Midbrain (tissue), 1 donor: ENCODE results near the gene MYL12B.
A peak's percentile ranks its signal among the peaks of the same experiment; 100 is the strongest.
"Not testable (repeated sequence)": the region's sequence is repeated elsewhere in the genome, so short reads cannot be mapped to it uniquely, and the experiment has no call there.

Experiments used
- DNase-seq: peaks from one replicate; lab custom pipeline; 2025; lab: John Stamatoyannopoulos, UW

Gene MYL12B

DNA sequence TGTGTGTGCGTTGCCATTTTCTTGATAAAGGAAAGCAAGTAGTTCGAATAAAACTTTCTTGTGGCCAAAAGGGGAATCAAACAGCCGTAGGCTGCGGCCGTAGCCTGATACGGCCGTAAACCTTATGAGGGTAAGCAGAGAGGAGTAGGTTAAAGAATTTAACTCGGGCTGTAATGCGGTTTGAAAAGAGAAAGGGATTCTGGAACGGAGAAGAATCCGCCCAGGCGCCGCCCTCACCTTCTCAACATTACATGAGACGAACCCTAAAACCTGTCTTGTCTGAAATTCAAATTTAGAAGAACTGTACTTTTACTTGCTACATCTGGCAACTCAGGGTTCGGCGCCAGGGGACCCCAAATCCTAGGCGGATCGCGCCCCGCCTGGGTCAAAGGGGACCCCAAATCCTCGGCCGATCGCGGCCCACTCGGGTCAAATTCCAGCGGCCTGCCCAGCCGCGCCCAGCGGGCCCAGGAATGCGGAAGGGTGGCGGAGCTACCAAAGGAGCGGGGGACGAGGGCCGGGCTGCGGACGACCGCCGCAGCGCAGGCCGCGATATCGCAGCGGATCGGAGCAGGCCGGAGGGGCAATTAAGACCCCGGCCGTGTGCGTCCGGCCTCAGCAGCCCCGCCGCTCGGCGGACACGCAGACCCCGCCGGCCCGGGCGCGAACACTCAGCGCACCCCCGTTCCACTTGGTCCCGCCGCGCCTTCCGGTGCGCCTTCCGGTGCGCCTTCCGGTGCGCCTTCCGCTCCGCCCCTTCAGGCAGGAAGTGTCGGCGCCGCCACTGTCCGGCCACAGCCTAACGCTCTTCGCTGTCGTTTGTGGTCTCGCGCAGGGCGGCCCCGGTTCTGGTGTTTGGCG, at the start of gene MYL12B:
Gene MYL12B (plus strand): TSS at position 761 of the 861 bp plus-strand sequence. CDS start 10,766 bp downstream, outside the sequence.
- peak; percentile 80 for DNase-seq

GRCh38 chr18:3212657-3213056, 49.3 kb upstream of the MYL12B start:
- DNase-seq: no peak

- DNase-seq: no peak
These were observed 48.5 kb upstream of the MYL12B start for GRCh38 chr18:3213300-3214059.

DNA sequence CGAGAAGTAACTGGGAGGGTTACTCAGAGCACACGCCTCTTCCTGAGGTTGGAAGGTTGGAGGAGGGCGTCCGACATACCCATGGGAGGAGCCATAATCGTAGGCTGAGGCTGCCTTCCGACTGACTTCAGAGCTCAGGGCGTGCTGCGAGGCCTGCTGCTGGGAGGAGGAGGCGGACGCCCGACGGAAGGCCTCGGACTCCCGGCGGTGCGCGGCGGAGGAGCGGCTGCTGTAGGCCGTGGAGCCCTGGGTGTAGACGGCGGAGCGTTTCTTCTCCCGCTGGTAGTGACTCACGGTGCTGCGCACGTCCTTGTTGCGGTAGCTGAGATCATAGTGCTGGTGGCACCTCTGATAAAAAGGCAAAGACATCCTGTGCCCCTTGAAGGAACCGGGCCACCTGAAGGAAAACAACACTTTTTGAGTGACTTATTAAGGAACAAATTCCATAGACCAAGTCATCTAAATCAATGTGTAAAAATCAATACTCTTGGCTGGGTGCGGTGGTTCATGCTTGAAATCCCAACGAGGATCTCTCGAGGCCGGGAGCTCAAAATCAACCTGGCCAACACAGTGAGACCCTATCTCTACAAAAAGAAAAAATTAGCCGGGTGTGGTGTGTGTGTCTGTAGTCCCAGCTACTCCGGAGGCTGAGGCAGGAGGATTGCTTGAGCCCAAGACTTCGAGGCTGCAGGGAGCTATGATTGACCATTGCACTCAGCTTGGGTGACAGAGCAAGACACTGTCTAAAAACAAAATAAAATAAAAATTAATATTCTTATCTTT, 46.9 kb upstream of the MYL12B start:
- DNase-seq: no peak

GRCh38 chr18:3216987-3217386, 44.9 kb upstream of the MYL12B start:
- DNase-seq: no peak

DNA sequence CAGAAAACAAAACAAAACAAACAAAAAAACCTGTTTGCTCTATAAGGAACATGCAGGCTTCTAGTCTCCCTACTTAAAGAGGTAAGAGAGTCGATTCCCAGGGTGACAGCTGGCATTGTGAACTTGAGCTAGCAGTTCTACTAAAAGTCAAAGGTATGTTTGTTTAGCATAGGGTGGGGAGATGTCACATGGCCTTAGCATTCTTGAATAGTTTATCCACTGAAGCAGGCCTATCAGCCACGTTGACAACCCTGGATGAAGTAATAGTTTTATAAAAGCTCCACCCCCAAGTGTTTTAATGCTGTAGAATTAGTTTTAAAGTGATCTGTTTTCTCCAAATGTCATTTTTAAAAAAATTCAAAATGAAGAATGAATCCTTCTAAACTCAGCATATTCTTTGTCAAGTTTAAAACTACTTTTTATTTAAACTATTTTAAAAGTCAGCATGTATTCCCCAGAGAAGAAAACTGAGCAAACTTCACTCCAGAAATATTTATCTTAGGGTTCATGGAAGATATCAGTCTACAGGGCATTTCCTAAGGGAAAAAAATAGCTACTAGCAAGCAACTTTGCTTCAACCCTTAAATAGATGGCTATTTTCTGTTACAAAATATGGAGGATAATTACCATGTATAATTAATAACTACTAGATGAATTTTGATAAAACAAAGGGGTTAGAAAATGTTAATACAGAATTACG, 43.8 kb upstream of the MYL12B start:
- DNase-seq: no peak

DNA sequence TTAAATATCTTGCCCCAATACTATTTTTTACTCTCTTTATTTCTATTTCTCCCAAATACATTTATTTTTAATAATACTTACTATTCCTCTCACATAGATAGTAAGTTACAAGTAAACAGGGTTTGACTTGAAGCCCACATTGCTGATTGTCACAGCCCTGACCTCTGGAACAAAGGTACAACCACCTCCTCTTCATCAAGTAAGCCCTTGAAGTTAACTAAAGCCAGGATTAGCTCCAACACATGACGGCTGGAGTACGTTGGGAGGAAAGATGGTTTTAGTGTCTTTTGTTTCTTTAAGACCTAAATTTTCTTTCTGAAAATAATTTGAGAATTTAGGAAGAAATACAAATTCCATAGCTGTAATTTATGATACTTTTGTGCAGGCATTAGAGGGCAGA, 43.1 kb upstream of the MYL12B start:
- peak; percentile 26 for DNase-seq

DNA sequence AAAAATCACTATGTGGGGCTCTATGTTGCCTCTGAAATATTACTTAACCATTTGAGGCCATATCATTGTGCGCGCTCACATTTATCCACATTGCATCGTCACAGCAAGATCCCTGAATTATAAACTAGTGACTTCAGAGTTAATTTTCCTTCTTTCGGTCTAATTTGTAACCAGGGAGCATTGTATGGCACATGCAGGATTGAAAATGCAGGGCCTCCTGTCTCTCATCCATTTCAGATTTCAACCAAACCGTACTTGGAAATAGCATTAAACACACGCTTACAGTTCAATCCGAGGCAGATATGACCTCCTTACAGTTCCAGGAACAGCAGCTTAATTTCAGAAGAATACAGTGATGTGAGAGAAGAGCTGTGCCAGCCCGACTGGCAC, 42.7 kb upstream of the MYL12B start:
- DNase-seq: no peak

GRCh38 chr18:3219631-3220335, 42.1 kb upstream of the MYL12B start, which contains the start of gene MYOM1:
MYOM1 (minus strand) TSS chr18:3219968; CDS start chr18:3215223, 4,745 bp downstream.
- DNase-seq: peak; percentile 29

GRCh38 chr18:3220868-3221267, 41.1 kb upstream of the MYL12B start:
- not testable (repeated sequence) for DNase-seq

DNA sequence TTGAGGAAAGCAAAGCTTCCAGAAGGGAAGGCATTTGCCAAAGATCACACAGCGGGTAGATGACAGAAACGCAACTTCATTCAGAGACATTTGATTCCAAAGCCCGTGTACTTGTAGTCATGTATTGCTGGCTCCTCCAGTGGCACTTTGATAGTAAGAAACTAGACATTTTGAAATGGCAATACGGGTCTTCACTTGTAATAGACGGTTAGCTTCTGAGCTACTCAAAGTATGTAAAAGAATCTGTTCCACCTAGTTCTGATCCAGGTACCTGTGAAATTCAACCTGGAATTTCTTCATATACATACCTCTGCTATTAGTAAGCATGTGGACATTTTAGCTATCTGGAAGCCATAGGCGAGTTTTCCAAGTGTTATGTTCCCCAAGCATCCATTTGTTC, 40.4 kb upstream of the MYL12B start:
- no peak for DNase-seq

DNA sequence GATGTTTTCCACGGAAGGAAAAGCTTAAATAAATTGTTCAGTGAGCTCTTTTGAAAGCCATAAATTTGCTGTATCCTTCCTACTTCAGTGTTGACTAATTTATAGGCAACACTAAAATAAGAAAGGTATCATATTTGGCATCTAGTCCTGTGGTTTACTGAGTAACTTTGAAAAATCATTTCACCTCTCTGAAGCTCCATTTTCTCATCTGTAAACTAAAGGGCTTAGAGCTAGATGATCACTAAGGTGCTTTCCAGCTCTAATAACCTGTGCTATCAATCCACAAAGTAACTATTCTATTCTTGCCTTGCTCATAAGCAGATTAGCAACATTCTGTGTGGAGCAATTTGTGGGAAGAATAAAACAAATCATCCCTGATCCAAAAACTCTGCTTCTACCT, 38.6 kb upstream of the MYL12B start:
- no peak for DNase-seq

GRCh38 chr18:3224223-3224622, 37.7 kb upstream of the MYL12B start:
- no peak for DNase-seq

- DNase-seq: no peak
These were observed 36.3 kb upstream of the MYL12B start for GRCh38 chr18:3225588-3225987.

DNA sequence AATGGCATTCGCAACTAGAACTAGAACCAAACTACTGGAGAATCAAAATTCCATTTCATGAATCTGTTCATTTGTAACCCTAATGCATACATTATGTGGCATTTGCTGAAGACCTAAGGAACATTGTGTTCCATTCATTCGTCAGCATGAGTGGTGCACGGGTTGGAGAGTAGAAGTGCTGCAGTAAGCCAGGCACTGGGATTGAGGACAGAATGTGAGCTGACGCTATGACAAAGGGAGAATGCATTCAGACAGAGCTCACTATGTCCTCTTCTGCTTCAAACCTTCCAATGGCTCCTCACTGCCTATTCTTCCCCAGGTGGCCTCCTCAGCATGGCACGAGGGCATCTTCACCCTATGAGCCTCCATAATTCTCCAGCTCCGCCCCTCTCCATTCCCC, 35.9 kb upstream of the MYL12B start:
- DNase-seq: no peak

- no peak for DNase-seq
These were observed 31.3 kb upstream of the MYL12B start for GRCh38 chr18:3230401-3231334.

GRCh38 chr18:3233004-3233403, 28.9 kb upstream of the MYL12B start:
- no peak for DNase-seq

GRCh38 chr18:3233433-3234168, 28.3 kb upstream of the MYL12B start:
- no peak for DNase-seq

- no peak for DNase-seq
These were observed 27.5 kb upstream of the MYL12B start for GRCh38 chr18:3234457-3234856.
